ENCODE data around the gene SSPN.

The SSPN gene

DNA sequence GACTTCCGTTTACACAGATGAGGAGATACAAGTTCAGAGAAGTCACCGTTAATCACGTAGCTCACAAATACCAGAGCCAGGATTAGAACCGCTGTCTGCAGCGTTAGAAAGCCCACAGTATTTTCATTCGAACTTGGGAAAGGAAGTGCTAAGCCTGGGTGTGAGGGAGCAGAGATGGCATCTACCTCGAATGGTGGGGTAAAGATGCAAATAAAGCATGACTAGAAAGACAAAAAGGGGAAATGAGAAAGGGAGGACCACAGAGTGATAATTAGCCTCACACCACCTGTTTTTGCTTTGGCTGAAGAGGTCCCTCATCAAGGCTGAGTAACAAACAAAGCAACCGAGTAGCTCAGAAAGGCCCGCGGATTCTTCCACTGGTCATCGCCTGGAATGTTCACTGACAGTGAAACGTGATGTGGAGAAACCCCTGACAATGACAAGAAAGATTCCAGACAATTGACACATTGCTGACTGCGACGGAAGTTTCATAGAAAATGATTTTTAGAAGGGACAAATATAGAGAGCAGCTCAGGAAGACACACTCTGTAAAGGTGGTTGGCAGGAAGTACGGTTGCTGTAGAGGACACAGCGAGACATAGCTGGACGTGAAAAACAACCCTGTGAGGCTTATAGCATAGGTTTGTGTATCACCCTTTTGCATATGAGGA is 39.0 kb upstream of the SSPN start:
- no peak overlapping the region for H3K4me3 ChIP-seq (ENCODE audit: insufficient read depth, low read length, poor library complexity, severe bottlenecking)
- no peaks in the 10 kb centered on the region for H3K27me3 ChIP-seq (ENCODE audit: low read length)
- peak overlapping the region; percentile 45 for H3K4me2 ChIP-seq (ENCODE audit: low read depth, low read length, poor library complexity, severe bottlenecking)
- no peaks in the 10 kb centered on the region for H3K79me2 ChIP-seq (ENCODE audit: insufficient read depth, low read length)
- H3F3A ChIP-seq (ENCODE audit: insufficient read depth), result peaks cover 12% of the 10 kb centered on the region
- no peaks in the 10 kb centered on the region for H3K9me3 ChIP-seq (ENCODE audit: insufficient read depth, low read length)
- no peak overlapping the region for H3K27ac ChIP-seq (ENCODE audit: low read depth, low read length)
- no peak overlapping the region for H3K9ac ChIP-seq (ENCODE audit: low read length)
- no peak overlapping the region for H2AFZ ChIP-seq (ENCODE audit: low read depth, low read length, severe bottlenecking)
- no peaks in the 10 kb centered on the region for H3K36me3 ChIP-seq (ENCODE audit: low read length)
- TF ChIP-seq, protein P1, sequence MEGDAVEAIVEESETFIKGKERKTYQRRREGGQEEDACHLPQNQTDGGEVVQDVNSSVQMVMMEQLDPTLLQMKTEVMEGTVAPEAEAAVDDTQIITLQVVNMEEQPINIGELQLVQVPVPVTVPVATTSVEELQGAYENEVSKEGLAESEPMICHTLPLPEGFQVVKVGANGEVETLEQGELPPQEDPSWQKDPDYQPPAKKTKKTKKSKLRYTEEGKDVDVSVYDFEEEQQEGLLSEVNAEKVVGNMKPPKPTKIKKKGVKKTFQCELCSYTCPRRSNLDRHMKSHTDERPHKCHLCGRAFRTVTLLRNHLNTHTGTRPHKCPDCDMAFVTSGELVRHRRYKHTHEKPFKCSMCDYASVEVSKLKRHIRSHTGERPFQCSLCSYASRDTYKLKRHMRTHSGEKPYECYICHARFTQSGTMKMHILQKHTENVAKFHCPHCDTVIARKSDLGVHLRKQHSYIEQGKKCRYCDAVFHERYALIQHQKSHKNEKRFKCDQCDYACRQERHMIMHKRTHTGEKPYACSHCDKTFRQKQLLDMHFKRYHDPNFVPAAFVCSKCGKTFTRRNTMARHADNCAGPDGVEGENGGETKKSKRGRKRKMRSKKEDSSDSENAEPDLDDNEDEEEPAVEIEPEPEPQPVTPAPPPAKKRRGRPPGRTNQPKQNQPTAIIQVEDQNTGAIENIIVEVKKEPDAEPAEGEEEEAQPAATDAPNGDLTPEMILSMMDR (IDR thresholded peaks at IDR 0.05; ENCODE audit: insufficient read depth, low read length, poor library complexity, severe bottlenecking), result no peak
- no peak for TF ChIP-seq EZH2phosphoT487 (conservative IDR thresholded peaks at IDR 0.05; ENCODE audit: low read length)
- H3K9me2 ChIP-seq (replicated peaks; ENCODE audit: insufficient read depth, low read length), result no peaks in the 10 kb centered on the region
- no peaks in the 10 kb centered on the region; the same call in 1 of the 2 replicates for H4K20me1 ChIP-seq (ENCODE audit: low read depth, low read length)

- Histone ChIP-seq H3K79me2 (ENCODE audit: insufficient read depth, low read length) (no peaks in the 10 kb centered on the region), H3K9me2 (replicated peaks; ENCODE audit: insufficient read depth, low read length) (no peaks in the 10 kb centered on the region), H3F3A (ENCODE audit: insufficient read depth) (peaks cover 12% of the 10 kb centered on the region), H3K4me2 (ENCODE audit: low read depth, low read length, poor library complexity, severe bottlenecking) (peak overlapping the region; percentile 45), H3K9ac (ENCODE audit: low read length) (no peak overlapping the region), H3K27ac (ENCODE audit: low read depth, low read length) (no peak overlapping the region), H3K4me3 (ENCODE audit: insufficient read depth, low read length, poor library complexity, severe bottlenecking) (no peak overlapping the region), H4K20me1 (ENCODE audit: low read depth, low read length) (no peaks in the 10 kb centered on the region; the same call in 1 of the 2 replicates), H3K27me3 (ENCODE audit: low read length) (no peaks in the 10 kb centered on the region), H2AFZ (ENCODE audit: low read depth, low read length, severe bottlenecking) (no peak overlapping the region), H3K36me3 (ENCODE audit: low read length) (no peaks in the 10 kb centered on the region), H3K9me3 (ENCODE audit: insufficient read depth, low read length) (no peaks in the 10 kb centered on the region)
- TF ChIP-seq, protein P1 (IDR thresholded peaks at IDR 0.05; ENCODE audit: insufficient read depth, low read length, poor library complexity, severe bottlenecking), result no peak
- TF ChIP-seq EZH2phosphoT487 (conservative IDR thresholded peaks at IDR 0.05; ENCODE audit: low read length), result no peak
Measured at GRCh38 chr12:26157001-26157400, 38.4 kb upstream of the SSPN start.

GRCh38 chr12:26158078-26158764 is 37.2 kb upstream of the SSPN start:
- Histone ChIP-seq H3K9me2 (replicated peaks; ENCODE audit: insufficient read depth, low read length) (no peaks in the 10 kb centered on the region), H3K9ac (ENCODE audit: low read length) (no peak overlapping the region), H3K4me3 (ENCODE audit: insufficient read depth, low read length, poor library complexity, severe bottlenecking) (no peak overlapping the region), H3K4me2 (ENCODE audit: low read depth, low read length, poor library complexity, severe bottlenecking) (no peak overlapping the region), H3K27ac (ENCODE audit: low read depth, low read length) (no peak overlapping the region), H2AFZ (ENCODE audit: low read depth, low read length, severe bottlenecking) (no peak overlapping the region), H3K79me2 (ENCODE audit: insufficient read depth, low read length) (no peaks in the 10 kb centered on the region), H3K27me3 (ENCODE audit: low read length) (no peaks in the 10 kb centered on the region), H4K20me1 (ENCODE audit: low read depth, low read length) (no peaks in the 10 kb centered on the region; the same call in 1 of the 2 replicates), H3K9me3 (ENCODE audit: insufficient read depth, low read length) (no peaks in the 10 kb centered on the region), H3F3A (ENCODE audit: insufficient read depth) (peaks cover 12% of the 10 kb centered on the region), H3K36me3 (ENCODE audit: low read length) (no peaks in the 10 kb centered on the region)
- TF ChIP-seq, protein P1 (IDR thresholded peaks at IDR 0.05; ENCODE audit: insufficient read depth, low read length, poor library complexity, severe bottlenecking), result no peak
- TF ChIP-seq EZH2phosphoT487 (conservative IDR thresholded peaks at IDR 0.05; ENCODE audit: low read length), result no peak
